ENCODE results near the gene KCNK5.

The KCNK5 gene

DNA sequence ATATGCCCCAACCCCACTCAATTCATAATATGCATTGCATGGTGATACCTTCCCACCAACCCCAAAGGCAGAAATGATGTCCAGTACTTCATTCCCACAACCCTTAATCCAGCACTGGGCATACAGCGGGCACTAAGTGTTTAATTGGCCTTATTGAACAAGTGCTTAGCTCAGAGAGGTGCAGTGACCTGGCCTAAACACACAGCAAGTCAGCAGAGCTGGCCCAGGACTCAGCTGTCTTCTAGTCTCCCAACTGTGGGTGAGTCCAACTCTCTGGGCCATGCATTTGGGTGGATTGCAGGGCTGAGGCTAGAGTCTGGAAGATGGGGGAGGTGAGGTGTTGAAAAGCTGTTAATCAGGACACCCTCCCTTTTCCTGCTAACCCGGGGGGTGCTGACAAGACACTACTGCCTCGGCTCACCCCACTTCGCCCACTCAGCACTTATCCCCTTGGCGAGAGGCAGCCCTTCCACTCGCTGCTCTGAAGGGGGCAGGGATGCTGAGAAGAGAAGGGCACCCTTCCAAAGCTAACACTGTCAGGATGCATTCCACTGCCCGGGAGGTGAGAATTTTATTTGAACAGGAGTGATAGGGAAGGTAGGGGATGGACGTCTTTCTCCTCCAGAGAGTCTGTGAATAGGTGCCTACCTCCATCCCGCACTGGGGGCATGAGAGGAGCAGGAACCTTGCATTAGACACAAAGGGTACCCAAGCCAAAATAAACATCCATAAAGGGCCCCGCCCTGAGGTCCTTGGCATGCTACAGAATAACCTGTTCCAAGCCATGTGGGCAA is 14.2 kb downstream of the KCNK5 start:
- no peak for DNase-seq

DNA sequence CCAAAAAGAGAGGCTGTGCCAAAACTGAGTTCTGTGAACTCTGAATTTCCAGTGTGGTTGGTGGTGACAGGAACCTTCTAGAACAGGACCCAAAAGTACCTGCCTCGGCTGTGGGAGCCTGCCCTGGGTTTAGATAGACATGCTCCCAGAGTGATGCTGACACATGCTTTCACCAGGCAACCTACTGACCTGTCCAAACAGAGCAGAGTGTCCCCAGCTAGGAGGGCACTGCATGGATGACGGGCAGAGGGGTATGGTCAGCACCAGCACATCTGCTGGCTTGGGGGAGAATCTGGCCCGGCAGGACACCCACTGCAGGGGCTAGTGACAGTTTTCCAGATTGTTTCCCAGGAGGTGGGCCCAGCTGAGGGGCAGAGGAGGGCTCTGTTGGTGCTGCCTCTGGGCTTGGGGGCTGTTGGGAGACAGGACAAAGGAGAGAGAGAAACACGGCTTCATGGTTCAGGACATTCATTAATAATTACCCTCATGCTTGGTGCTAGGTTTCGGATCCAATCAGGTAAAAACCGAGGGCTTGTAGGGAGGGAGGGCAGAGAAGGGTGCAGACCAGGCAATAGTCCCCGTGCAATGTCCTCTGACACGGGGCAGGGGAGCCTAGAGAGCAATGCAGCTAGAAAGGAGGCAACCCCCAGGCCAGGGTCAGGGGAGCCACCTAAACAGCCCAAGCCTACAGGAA is 15.0 kb downstream of the KCNK5 start:
- no peak for DNase-seq

DNA sequence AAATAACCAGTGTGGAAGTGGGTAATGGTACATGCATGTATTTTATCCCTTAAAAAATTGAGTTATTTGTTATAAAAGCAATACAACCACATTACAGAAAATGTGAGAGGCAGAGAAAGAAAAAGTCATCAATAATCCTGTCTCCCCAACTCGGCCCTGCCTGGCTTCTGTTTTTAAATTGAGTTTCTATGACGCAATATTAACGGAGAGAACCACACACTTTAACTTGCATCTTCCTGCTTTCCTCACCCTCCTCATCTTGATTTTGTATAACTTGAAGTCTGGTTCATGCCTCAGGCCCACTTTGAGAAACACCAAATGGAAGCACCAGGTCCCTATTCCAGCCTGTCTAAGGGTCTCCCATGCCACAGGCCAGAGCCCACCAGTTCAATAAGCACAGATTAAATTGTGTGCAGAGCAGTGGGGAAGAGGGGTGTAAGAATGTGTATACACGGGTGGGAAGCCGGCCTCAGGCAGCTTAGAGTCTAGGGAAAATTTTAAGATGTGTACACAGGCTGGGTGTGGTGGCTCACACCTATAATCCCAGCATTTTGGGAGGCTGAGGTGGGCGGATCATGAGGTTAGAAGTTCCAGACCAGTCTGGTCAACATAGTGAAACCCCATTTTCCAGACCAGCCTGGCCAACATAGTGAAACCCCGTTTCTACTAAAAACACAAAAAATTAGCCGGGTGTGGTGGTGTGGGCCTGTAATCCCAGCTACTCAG is 15.9 kb downstream of the KCNK5 start:
- DNase-seq: no peak

DNA sequence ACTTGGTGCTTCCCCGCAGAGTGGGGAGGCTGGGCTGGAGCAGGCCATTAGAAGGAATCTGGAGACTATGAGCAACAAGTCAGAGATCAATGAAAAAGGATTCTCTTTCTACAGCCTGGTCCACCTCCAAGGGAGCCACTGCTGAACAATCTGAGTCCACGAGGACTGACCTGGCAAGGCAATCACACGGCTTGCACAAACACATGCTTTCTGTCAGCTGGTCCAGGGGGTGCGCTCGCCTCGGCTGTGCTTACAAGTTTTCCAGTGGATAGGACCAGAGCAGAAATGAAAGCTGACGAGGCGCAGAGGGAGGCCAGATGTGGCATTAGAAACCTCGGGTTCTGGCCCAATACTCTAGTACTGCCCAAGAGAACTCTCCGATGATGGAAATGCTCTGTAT is 18.1 kb downstream of the KCNK5 start:
- no peak for DNase-seq

DNA sequence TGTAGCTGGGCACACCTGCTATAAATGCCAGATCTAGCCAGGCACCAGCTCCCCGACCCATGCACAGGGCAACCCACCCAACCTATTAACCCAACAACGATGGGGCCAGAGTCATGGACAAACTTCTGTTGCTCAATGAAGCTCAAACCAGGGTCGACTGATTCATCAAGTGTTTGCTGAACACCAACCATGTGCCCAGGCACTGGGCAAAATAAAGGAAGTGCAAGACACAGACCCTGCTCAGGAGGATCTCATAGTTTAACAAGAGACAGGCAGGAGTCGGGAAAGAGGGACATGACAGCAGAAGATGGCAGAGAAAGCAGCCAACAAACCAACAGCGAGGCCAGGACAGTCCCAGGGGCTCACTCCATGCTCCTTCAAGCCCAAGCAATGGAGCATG is 18.8 kb downstream of the KCNK5 start:
- DNase-seq: no peak

DNA sequence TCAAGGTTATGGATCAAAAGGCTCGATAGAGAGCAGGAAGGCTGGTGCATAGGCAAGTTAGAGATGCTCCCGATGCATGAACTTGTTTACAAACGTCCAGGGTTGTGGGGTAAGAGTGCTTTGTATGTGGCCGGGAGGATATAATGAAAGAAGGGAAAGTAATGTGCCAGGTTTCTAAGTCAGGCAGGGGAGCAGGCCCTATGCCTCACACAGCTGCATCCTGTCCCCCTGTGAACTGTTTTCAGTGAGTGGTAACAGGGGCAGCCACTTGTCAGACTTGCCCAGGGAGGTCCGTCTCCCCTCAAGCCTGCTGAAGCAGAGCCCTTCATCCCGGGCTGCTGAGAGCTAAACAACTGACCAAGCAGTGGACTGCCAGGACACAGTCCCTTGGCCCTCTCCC is 19.4 kb downstream of the KCNK5 start:
- DNase-seq: no peak

DNA sequence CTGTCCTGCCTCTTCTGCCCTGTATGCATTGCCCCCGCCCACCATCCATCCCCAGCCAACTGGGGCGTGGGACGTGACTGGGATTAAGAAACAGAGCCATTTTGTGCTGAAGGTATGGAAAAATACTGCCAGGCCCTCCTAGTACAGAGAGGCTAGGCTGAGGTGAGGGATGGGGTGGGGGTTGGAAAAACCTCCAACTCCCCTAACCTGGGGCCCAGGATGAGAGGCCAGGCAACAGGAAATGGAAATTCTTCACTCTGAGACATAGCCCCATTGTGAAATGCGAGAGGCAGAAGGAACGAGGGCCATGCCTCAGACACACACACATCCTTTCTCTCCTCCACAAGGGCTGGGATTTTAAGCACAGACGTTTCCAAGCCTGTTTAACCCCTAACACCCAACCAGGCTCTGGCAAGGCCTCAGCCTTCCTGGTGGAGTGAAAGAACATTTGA is 19.9 kb downstream of the KCNK5 start:
- DNase-seq: no peak

DNA sequence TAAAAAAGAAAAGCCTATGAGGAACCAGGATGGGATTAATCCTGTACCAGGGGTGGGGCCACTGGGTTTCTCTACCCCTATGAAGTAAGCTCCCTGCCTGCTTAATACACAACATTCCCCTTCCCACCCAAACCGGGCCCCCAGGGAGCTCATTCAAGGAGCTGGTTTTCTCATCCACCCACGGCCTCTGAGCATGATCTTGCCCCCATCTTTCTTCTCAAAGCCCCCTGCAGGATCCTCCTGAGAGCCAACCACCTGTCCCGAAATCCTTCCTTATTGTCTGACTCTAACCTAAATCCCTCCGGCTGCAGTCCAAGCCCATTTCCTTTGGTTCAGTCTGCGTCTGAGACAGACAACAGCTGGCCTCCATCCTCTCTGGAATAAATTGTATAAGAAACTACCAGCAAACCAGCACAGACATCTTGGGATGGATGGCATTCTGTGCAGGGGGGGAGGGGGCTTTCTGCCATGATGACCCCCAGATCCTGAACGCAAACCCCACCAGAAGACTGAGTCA is 21.0 kb downstream of the KCNK5 start:
- DNase-seq: no peak

DNA sequence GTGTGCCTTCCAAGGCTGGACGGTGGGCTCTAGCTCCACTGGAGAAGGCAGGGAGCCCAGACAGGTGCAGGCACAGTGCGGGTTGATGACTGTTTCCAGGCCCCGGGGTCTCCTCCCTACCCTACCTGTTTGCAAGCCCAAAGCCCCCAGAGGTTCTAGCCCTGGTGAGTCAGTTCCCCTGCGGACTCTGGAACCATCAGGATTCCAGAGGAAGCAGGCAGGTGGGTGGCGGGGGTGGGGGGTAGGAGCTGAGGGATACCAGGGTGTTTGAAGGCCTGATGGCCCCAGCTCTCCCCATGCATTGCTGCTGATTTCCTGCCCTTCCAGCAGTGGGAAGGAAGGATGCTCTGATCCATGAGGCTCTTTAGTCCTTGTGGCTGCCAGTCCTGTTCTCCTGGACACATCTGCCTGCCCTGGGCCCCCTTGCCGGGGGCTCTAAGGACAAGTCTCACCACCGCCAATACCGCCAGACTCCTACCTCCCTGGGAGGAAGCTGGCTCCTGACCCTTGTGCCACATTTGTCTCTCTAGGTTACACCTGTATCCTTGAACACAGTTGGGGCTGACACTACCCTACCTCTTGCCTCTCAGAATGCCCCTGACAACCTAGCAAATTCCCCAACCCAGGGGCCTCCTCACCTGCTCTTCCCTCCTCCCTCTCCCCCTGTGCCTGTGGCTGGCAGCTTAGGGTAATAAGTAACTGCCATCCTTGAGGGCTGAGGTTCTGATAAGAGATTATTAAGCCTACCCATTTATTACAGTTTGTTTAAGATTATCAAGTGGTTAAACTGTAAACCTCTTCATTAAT is 21.7 kb downstream of the KCNK5 start:
- no peak for DNase-seq

DNA sequence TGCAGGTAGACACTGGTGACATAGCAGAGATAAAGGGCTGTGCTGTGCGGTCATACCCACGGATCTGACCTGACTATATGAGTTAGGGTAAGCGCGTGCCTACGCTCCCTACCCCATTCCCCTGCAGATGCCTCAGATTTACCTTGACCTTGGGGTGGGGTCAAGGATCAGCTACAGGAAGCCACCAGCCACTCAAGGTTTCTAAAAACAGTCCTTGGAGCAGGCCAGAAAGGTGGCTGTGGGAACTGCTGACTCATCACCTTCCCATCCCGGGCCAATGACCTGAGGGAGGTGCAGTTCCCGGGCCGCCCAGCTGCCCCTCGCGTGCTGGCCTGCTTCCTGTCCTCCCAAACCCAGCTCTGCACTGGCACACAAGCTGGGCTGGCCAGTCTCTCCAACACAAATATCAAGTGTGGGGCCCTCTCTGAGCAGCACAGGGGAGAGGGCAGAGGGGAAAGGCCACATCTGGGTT is 23.0 kb downstream of the KCNK5 start:
- no peak for DNase-seq

DNA sequence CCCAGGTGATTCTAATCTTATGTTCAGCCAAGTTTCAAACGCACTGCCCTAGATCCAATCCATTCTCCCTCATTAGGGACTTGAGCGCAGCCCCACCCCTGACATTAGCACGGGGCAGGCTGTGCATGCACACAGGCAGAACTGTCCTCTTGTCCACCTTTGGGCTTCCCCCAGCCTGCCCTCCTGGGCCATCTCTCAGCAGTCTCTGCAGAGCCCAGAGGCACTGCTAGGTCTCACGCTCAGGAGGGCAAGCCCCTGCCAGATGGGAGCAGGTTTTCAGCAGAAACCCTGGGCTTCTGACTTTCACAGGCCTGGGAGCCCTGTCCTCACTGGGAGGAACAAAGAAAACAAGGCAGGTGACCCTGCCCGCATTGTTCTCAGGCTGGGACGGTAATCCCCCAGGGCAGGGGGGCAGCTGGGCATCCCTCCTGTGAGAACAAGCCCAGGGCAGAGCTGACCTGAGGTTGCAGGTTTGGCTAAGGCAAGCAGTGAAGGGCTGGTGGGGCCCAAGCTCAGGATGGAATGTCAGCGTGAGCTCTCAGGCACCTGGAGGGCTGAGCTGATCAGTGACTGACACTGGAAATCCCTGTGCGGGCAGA is 24.5 kb downstream of the KCNK5 start:
- no peak for DNase-seq

DNA sequence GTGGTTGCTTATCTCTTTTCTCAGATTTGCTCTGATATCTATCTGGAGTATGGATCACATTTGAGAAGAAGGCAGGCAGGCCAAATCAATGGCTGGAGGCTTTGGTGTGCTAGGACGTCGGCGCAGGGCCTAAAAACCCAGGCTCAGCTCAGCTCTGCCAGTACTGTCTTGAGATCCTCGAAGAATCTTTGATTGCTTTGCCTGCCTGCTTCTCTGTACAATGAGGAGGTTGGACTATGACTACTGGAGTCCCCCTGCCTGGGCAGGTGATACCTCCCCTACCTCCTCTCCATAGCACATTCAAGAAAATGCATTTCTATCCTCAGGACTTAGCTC is 25.1 kb downstream of the KCNK5 start:
- DNase-seq: no peak

DNA sequence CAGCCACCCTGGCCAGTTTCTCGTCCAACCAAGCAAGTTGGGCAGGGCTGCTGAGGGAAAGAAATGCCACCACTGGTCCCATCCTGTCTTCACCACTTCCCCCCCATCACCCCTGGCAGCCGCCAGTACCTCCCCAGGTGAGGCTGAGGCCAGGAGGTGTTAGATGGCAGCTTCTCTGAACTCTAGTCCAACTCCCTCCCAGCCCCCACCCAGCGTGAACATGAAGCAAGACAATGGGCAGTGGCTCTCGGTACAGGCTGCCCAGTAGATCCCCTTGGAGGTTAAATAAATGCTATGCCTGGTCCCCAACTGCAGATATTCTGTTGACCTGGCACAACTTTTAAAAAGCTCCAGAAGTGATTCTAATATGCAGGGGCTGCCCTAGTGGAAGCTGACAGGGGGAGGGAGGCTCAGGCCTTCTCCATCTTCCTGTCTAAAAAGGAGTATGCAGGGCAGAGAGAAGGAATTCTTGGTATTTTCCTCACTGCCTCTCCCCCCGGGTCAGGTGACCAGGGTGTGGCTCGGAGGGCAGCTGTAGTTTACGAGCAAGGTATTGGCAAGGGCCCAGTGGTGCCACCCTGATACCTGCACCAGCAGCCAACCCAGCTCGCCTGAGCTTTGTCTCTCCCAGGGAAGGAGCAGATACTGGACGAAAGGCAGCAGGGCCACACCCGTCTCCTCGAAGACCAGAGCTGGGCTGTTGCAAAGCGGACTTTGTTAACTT is 25.7 kb downstream of the KCNK5 start:
- DNase-seq: no peak

DNA sequence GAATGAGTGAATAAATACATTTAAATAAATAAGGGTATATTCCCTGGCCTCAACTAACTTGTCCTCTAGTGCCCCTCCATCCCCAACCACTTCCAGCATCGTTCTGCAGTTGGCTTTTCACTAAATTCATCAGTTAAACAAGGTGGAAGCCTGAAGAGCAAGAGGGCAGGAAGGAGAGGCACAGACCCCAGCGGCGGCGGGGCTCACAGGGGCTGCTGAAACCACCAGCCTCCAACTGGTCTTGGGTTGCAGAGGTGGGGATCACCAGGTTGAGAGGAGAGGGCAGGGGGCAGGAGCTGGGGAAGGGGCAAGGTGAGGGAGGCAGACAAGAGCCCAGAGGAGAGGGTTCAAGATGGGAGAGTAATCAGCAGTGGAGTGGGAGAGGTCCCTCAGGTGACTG is 27.1 kb downstream of the KCNK5 start:
- DNase-seq: no peak

DNA sequence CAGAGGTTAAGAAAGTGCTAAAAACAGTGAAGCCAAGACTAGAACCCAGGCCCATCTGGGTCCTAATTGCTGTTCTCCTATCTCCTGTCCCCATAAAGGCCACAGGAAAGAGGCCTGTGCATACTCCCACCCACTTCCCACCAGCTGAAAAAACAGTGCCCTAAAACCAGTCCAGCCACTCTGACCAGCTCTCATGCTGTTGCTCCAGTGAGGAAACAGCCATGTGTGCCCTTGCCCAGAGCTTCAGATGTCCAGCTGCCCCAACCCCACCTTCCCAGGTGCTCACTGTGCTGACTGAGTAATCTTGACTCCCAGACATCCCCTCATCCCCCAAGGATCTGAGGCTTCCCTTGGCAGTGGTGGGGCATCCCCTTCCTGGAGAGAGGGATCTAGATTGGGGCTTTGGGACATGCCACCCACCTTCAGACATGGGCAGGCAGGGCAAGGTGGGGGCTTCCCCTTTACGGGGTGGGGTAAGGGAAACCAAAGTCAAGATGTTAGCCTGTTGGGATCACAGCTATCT is 28.7 kb downstream of the KCNK5 start:
- DNase-seq: no peak

DNA sequence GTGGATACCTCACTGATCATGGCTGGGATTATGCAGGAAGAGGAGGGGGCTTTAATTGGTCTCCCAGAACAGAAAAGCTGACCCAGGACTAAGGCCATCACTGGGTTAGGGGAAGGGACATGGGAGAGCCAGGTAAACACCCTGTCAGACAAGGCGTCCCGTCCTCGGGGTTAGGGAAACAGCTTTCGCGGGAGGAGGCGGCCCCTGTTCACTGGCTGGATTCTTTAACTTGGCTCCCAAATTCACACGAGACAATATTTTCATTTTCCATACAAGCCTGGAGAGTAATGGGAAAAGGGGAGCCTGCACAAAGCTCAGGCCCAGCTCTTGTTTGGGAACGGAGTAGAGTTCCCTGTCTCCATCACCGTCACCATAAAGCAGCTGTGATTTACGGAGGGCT is 29.3 kb downstream of the KCNK5 start:
- no peak for DNase-seq

DNA sequence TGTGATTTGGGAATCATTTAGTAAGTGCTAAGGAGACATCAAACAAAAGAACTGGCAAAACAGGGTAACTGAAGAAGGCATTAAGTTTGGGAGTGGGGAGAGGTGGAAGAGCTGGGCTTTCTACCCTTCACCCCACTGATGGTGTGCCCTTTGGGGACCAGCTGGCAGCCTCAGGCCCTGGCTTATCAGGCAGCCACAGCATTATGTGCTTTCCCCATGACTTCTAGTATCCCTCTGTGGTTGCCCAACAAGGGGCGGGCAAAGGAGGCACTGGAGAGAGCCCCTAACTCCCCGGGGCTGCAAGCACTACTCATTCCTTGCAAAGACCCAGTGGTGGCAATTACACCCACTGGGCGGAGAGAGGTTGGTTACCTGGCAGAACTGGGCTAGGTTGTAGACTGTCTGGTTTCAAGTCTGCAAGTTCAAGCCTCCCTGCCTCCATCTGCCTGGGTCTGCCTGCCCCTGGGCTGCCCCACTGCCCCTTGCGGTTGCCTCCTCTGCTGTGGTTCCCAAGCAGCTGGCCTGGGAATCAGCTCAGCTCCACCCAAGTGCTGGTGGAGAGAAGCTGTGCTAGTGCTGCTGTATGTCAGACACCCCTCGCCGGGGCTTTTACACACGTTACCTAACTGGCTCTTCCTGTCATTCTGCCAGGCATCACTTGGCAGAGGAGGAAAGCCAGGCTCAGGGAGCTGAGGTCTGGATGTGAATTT is 29.9 kb downstream of the KCNK5 start:
- no peak for DNase-seq

DNA sequence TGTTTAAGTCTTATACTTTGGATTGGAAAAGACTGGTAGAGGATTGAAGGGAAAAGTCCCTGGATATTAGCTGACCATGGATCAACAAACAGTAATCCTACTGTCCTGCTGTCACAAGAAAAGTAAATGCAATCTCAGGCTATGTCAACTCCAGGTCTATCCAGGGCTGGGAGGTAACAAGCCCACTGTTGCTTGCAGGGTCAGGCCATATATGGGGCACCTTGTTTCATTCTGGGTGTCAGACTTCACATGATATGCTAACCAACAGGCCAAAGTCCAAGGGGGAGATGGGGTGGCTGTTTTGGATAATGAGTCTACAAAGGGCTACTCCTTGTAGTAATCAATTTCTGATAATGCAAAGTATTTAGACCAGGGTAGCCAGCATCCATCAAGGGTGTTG is 30.7 kb downstream of the KCNK5 start:
- no peak for DNase-seq

DNA sequence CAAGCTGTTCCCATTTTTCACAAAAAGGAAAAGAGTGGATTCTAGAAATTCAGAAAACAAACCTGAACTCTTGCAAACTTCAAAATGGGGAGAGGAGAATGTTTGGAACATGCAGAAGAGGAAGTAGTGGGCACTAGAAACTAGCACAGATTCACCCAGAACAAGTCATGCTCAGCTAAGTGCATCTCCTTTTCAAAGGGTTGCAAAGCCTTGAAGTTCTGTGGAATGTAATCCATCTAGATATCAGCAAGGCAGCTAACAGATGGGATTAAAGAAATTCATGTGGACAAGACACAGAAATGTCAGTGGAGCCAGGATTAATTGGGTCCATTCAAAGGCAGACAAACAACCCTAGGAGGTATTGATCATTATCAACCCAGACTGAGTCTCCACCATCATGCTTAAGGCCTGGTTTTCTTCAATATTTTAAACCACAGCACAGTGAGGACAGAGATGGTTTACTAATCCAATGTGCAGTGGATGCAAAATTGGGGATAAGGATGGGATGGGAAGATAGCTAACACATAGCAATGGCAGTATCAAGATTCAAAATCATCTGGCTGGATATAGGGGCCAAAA is 31.3 kb downstream of the KCNK5 start:
- DNase-seq: no peak

DNA sequence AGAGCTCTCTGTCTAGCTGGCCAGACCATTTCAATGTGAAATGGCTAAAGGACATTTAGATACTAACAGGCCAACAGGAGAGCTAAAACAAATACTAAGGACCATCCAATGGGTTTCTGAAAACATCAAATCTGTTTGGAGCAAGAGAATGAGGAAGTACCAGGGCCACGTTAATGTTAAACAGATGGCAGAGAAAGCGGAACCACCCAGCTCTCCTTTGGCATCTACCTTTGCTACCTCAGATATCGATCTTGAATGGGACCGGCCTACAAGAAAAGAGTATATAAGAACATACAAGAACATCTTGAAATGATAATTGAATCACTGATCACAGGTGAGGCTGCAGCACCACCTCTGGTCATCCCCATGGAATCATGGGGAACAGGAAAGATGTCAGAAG is 31.8 kb downstream of the KCNK5 start:
- DNase-seq: no peak

All from activated effector memory CD4-positive, alpha-beta T cell treated with anti-CD3 and anti-CD28 coated beads, Interleukin-2, amount 50 U/mL, for 16 hours (primary cell).